Activated T-cell treated with anti-CD3 and anti-CD28 coated beads, Interleukin-2, amount 50 U/mL, for 72 hours (primary cell): ENCODE data around the gene NUP85. TPM values are rescaled to one million over a fixed set of nuclear protein-coding genes. Genes with fewer than 3 reads are reported as not detected.
A peak's percentile ranks its signal among the peaks of the same experiment; 100 is the strongest.
"Not testable (repeated sequence)": the region's sequence is repeated elsewhere in the genome, so short reads cannot be mapped to it uniquely, and the experiment has no call there.

Experiments used
- ATAC-seq, 2 donors: fragments of 150-1000 bp; cut with Tn5 transposase; replicated peaks in 1 of 2; 2 replicates each; pipeline ENCODE4 v1.10.0; 2021; ENCODE audit warnings: moderate library complexity in 2 of 2, mild to moderate bottlenecking in 1 of 2
- DNase-seq, 2 donors: peaks; one replicate each; pipeline ENCODE4 v3.0.0; 2021 to 2022; ENCODE audit warnings: mixed read lengths in 1 of 2
- H3K27ac Mint-ChIP-seq: one replicate; pipeline ENCODE4 v1.8.0; 2022; ENCODE audit warnings: mild to moderate bottlenecking, moderate library complexity, mixed read lengths
- H3K27me3 Mint-ChIP-seq: one replicate; pipeline ENCODE4 v1.8.0; 2022; ENCODE audit warnings: low read depth, mixed read lengths
- H3K36me3 Mint-ChIP-seq, 2 donors: one replicate each; pipeline ENCODE4 v1.8.0; 2022; ENCODE audit warnings: mixed read lengths in 2 of 2, mild to moderate bottlenecking in 1 of 2; ENCODE audit not compliant: insufficient read depth in 2 of 2
- H3K4me1 Mint-ChIP-seq: one replicate; pipeline ENCODE4 v1.8.0; 2022; ENCODE audit warnings: low read depth, mixed read lengths
- H3K4me3 Mint-ChIP-seq, 2 donors: one replicate each; pipeline ENCODE4 v1.8.0; 2022; ENCODE audit warnings: mild to moderate bottlenecking in 2 of 2, mixed read lengths in 2 of 2, moderate library complexity in 2 of 2
- H3K9me3 Mint-ChIP-seq, 2 donors: one replicate each; pipeline ENCODE4 v1.8.0; 2022; ENCODE audit warnings: mixed read lengths in 2 of 2
- total RNA-seq, 2 donors: library from RNA; stranded (reverse); gene quantifications; one replicate each; pipeline ENCODE4 v1.2.3, GENCODE V29; 2022

NUP85 gene, protein sequence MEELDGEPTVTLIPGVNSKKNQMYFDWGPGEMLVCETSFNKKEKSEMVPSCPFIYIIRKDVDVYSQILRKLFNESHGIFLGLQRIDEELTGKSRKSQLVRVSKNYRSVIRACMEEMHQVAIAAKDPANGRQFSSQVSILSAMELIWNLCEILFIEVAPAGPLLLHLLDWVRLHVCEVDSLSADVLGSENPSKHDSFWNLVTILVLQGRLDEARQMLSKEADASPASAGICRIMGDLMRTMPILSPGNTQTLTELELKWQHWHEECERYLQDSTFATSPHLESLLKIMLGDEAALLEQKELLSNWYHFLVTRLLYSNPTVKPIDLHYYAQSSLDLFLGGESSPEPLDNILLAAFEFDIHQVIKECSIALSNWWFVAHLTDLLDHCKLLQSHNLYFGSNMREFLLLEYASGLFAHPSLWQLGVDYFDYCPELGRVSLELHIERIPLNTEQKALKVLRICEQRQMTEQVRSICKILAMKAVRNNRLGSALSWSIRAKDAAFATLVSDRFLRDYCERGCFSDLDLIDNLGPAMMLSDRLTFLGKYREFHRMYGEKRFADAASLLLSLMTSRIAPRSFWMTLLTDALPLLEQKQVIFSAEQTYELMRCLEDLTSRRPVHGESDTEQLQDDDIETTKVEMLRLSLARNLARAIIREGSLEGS
- 100 to 1,000 TPM in 1 of 2 donors, 10 to 100 TPM in 1; 88.3 to 114 TPM for total RNA-seq

DNA sequence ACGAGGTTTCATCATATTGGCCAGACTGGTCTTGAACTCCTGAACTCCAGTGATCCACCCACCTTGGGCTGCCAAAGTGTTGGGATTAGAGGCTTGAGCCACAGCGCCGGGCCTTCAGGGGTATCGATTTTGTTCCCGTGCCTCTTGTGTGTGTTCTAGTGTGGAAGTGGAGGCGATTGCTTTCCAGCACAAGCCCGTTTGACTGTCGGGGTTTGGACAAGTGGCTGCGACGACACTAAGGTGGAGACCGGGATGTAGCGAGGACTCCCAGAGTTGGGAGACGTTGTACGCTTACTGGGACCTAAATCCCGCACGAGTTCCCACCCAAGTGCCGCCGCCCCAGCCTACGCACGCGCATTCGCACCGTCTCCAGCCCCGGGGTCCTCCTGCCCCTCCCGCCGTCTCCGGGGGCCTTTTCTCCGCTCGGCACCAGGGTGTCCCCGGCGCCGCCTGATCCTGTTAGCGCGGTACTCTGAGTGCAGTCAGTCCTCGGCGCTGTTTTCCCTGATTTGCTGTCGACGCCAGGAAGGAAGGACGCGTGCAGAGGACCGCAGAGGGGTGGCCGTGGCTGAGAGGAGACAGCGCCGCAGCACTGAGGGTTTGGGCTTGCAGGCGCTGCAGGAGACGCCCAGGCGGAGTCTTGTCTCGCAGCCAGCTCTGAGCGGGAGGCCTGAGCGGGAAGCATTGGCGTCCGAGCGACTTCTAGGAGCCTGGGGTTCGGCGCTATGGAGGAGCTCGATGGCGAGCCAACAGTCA, at the start of gene NUP85:
TSS of gene NUP85 (plus strand) at position 643 of the 756 bp plus-strand sequence. CDS start at position 726, 83 bp downstream.
- H3K27ac Mint-ChIP-seq: peak within 1 kb of the TSS; percentile 97
- no peaks in the 10 kb centered on the region for H3K27me3 Mint-ChIP-seq
- DNase-seq: peak; percentile 95
- H3K4me3 Mint-ChIP-seq: peak within 1 kb of the TSS; percentile 88 to 92
- H3K36me3 Mint-ChIP-seq: peaks cover 5 to 10% of the 10 kb centered on the region in 2 donors
- peak; percentile 91 for ATAC-seq
- peaks cover 40% of the 10 kb centered on the region for H3K4me1 Mint-ChIP-seq
- no peaks in the 10 kb centered on the region for H3K9me3 Mint-ChIP-seq

DNA sequence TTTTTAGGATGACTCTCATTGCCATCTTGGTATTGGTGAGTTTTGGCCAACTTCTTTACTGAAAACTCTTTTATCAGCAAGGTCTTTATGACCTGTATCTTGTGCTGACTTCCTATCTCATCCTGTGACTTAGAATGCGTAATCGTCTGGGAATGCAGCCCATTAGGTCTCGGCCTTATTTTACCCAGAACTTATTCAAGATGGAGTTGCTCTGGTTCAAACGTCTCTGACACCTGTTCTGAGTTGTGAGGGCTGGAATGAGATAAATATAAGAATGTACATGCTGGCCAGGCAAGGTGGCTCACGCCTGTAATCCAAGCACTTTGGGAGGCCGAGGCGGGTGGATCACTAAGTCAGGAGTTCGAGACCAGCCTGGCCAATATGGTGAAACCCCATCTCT, 47.0 kb upstream of the NUP85 start:
- not testable (repeated sequence) for H3K9me3 Mint-ChIP-seq, H3K4me3 Mint-ChIP-seq, ATAC-seq, H3K27me3 Mint-ChIP-seq, H3K36me3 Mint-ChIP-seq, H3K27ac Mint-ChIP-seq, DNase-seq
- peaks cover 20% of the 10 kb centered on the region for H3K4me1 Mint-ChIP-seq

DNA sequence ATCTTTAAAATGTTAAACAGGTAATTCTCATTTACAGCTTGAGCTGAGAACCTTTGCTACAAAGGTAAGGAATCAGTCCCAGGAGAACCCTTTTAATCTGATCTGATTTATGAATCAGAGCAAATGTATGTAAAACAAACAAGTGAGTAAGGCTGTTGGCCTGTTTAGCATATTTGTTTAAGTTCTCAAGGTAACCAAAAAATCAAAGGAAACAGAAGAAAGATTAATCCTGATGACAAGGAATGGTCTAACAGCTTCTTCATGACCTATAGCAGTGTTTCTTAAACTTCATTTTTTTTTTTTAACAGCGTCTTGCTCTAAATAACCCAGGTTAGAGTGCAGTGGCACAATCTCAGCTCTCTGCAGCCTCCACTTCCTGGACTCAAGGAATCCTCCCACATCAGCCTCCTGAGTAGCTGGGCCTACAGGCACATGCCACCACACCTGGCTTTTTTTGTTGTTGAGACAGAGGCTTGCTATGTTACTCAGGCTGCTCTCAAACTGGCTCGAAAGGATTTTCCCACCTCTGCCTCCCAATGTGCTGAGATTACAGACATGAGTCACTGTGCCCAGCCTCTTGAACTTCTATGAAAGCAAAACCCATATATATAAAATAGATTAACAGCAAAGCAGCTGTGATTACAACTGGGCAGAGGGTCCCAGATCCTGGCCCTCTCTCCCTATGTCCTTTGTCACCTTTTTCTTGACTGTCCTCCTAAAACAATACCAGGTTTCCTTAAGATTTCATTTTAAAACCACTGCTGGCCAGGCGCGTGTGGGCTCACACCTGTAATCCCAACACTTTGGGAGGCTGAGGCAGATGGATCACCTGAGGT, 46.1 kb upstream of the NUP85 start:
- Mint-ChIP-seq H3K4me3 (no peak overlapping the region), H3K9me3 (no peaks in the 10 kb centered on the region), H3K36me3 (no peaks in the 10 kb centered on the region), H3K27me3 (no peaks in the 10 kb centered on the region), H3K27ac (no peak overlapping the region), H3K4me1 (peaks cover 19% of the 10 kb centered on the region)
- DNase-seq (no peak), ATAC-seq (no peak)

DNA sequence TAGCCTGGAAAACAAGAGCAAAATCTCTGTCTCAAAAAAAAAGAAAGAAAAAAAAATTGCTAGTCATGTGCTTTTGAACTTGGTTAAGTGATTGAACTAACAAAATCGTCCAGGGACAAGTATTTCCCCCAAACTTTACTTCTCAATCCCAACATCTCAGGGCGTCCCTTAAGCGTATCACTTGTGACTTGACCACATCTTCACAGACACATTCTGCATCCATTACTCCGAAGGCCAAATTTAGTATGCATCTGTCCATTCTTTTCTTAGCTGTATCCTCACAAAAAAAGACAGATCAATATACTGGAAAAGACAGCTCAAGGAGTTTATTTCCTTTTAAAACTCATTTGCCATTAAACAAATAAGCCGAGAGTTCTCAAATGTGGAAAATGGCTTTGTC, 45.3 kb upstream of the NUP85 start:
- H3K36me3 Mint-ChIP-seq: no peaks in the 10 kb centered on the region
- no peak for DNase-seq
- H3K9me3 Mint-ChIP-seq: no peaks in the 10 kb centered on the region
- H3K27ac Mint-ChIP-seq: no peak overlapping the region
- no peak overlapping the region for H3K4me3 Mint-ChIP-seq
- peaks cover 11% of the 10 kb centered on the region for H3K4me1 Mint-ChIP-seq
- no peak for ATAC-seq
- no peaks in the 10 kb centered on the region for H3K27me3 Mint-ChIP-seq

DNA sequence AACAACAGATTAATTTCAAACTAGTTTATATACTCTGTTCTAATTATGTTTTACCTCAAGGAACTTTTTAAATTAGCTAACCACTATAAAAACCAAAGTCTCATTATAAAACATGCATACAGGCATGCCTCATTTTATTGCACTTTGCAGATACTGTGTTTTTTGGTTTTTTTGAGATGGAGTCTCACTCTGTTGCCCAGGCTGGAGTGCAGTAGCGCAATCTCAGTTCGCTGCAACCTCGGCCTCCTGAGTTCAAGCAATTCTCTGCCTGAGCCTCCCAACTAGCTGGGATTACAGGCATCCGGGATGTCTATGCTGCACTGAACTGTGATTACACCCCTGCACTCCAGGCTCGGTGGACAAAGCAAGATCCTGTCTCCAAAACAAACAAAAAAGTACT, 42.4 kb upstream of the NUP85 start:
- H3K27me3 Mint-ChIP-seq: no peaks in the 10 kb centered on the region
- H3K9me3 Mint-ChIP-seq: no peaks in the 10 kb centered on the region
- no peak overlapping the region for H3K4me3 Mint-ChIP-seq
- peaks cover 2 to 12% of the 10 kb centered on the region in 2 donors for H3K36me3 Mint-ChIP-seq
- H3K4me1 Mint-ChIP-seq: no peaks in the 10 kb centered on the region
- no peak overlapping the region for H3K27ac Mint-ChIP-seq
- DNase-seq: no peak
- no peak for ATAC-seq

DNA sequence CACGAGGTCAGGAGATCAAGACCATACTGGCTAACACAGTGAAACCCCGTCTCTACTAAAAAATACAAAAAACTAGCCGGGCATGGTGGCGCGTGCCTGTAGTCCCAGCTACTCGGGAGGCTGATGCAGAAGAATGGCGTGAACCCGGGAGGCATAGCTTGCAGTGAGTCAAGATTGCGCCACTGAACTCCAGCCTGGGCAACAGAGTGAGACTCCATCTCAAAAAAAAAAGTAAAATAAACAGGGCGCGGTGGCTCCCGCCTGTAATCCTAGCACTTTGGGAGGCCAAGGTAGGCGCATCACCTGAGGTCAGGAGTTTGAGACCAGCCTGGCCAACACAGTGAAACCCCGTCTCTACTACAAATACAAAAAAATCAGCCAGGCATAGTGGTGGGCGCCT, 40.9 kb upstream of the NUP85 start:
- H3K4me1 Mint-ChIP-seq, DNase-seq, ATAC-seq, H3K4me3 Mint-ChIP-seq, H3K9me3 Mint-ChIP-seq, H3K27ac Mint-ChIP-seq, H3K27me3 Mint-ChIP-seq: not testable (repeated sequence)
- H3K36me3 Mint-ChIP-seq: peaks cover 2 to 17% of the 10 kb centered on the region in 2 donors

DNA sequence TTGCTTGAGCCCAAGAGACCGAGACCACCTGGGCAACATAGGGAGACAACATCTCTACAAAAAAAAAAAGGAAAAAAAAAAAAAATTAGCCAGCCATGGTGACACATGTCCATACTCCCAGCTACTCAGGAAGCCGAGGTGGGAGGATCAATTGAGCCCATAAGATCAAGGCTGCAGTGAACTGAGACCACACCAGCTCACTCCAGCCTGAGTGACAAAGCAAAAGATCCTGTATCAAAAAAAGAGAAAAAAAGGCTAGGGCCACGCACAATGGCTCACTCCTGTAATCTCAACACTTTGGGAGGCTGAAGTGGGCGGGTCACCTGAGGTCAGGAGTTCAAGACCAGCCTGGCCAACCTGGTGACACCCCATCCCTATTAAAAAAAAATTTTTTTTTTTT, 36.5 kb upstream of the NUP85 start:
- Mint-ChIP-seq H3K27ac (no peak overlapping the region), H3K36me3 (peaks cover 6 to 26% of the 10 kb centered on the region in 2 donors)

DNA sequence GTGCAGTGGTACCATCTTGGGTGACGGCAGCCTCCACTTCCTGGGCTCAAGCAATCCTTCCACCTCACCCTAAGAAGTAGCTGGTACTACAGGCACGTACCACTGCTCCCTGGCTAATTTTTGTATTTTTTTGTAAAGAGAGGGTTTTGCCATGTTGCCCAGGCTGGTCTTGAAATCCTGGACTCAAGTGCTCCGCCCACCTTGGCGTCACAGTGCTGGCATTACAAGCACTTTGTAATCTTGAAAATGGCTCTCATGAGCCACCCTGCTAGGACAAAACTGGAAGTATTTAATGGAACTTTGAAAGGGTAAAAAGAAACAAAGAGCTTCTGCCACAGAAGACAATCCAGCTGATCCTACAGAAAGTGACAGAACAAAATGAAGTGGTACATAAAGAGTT, 32.0 kb upstream of the NUP85 start:
- Mint-ChIP-seq H3K27me3 (no peaks in the 10 kb centered on the region), H3K36me3 (peaks cover 7 to 26% of the 10 kb centered on the region in 2 donors), H3K9me3 (no peaks in the 10 kb centered on the region), H3K4me1 (peaks cover 25% of the 10 kb centered on the region), H3K4me3 (no peak overlapping the region), H3K27ac (peak overlapping the region; percentile 13)
- ATAC-seq: no peak
- DNase-seq: no peak

More for the DNA sequence above, 36.5 kb upstream of the NUP85 start:
- Mint-ChIP-seq H3K27me3 (no peaks in the 10 kb centered on the region), H3K4me1 (peaks cover 20% of the 10 kb centered on the region), H3K9me3 (no peaks in the 10 kb centered on the region), H3K4me3 (no peak overlapping the region)
- ATAC-seq (no peak), DNase-seq (no peak)

DNA sequence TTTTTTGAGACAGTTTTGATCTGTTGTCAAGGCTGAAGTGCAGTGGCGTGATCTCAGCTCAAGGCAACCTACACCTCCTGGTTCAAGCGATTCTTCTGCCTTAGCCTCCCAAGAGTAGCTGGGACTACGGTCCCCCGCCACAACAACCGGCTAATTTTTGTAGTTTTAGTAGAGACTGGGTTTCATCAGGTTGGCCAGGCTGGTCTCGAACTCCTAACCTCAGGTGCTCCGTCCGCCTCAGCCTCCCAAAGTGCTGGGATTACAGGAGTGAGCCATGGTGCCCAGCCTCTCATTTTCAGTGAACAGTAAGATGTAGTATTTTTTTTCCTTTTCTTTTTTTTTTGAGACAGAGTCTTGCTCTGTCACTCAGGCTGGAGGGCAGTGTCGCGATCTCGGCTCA, 30.5 kb upstream of the NUP85 start:
- DNase-seq (no peak), ATAC-seq (no peak)
- Mint-ChIP-seq H3K36me3 (peaks cover 7 to 28% of the 10 kb centered on the region in 2 donors), H3K27ac (peak overlapping the region; percentile 13), H3K9me3 (no peaks in the 10 kb centered on the region), H3K4me1 (peaks cover 36% of the 10 kb centered on the region), H3K4me3 (no peak overlapping the region), H3K27me3 (no peaks in the 10 kb centered on the region)

DNA sequence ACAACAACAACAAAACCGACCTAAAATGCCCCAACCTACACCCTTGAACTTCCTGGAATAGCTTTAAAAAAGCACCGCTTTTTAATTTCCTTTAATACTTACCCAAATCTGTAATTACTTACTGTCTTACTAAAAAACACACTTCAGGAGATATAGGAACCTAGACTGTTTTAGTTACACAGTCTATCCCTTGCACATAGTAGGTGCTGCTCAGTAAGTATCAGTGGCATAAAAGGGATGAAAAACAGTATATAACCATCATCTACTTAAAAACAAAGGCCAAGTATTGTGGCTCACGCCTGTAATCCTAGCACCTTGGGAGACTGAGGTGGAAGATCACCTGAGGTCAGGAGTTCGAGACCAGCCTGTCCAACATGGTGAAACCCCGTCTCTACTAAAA, 28.9 kb upstream of the NUP85 start:
- DNase-seq (no peak), ATAC-seq (no peak)
- H3K4me1 Mint-ChIP-seq: peaks cover 50% of the 10 kb centered on the region
- H3K36me3 Mint-ChIP-seq: peaks cover 9 to 38% of the 10 kb centered on the region in 2 donors
- no peaks in the 10 kb centered on the region for H3K27me3 Mint-ChIP-seq
- H3K27ac Mint-ChIP-seq: no peak overlapping the region
- no peaks in the 10 kb centered on the region for H3K9me3 Mint-ChIP-seq
- H3K4me3 Mint-ChIP-seq: peak overlapping the region in 1 of 2 donors; percentile 29

DNA sequence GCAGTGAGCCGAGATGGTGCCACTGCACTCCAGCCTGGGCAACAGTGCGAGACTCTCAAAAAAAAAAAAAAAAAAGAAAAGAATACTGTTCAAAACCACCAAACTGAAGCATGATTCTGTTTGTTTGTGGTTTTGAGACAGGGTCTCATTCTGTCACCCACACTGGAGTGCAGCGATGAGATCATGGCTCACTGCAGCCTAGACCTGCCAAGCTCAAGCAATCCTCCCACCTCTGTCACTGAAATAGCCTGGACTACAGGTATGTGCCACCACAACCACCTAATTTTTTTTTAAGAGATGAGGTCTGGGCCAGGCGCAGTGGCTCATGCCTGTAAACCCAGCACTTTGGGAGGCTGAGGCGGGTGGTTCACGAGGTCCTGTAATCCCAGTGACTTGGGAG, 27.0 kb upstream of the NUP85 start:
- ATAC-seq: no peak
- H3K4me3 Mint-ChIP-seq: no peak overlapping the region
- H3K9me3 Mint-ChIP-seq: no peaks in the 10 kb centered on the region
- H3K27ac Mint-ChIP-seq: no peak overlapping the region
- peaks cover 40% of the 10 kb centered on the region for H3K4me1 Mint-ChIP-seq
- peaks cover 10 to 35% of the 10 kb centered on the region in 2 donors for H3K36me3 Mint-ChIP-seq
- DNase-seq: peak in 1 of 2 donors; percentile 31
- no peaks in the 10 kb centered on the region for H3K27me3 Mint-ChIP-seq

DNA sequence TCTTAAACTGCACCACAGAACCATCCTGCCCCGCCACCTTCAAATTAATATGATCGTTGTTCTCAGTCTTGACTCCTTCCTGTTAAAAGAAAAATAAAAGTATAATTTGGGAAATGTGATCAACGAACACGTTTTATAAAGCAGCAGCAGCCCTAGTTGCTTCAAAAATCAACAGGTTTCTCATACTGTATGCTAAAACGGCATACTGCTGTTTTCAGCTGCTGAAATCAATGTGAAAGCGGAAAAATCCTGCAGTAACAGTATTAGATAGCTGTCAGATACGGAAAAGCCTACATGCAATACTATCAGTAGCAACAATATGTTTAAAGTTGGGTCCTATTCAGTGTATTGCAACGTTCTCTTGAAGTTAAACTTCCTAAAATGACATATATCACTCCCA, 24.4 kb upstream of the NUP85 start:
- H3K9me3 Mint-ChIP-seq: no peaks in the 10 kb centered on the region
- peaks cover 47% of the 10 kb centered on the region for H3K4me1 Mint-ChIP-seq
- peak overlapping the region; percentile 90 to 99 for H3K4me3 Mint-ChIP-seq

More for the DNA sequence above, 24.4 kb upstream of the NUP85 start:
- no peak for DNase-seq
- no peak for ATAC-seq
- H3K27me3 Mint-ChIP-seq: no peaks in the 10 kb centered on the region
- peaks cover 7 to 21% of the 10 kb centered on the region in 2 donors for H3K36me3 Mint-ChIP-seq
- H3K27ac Mint-ChIP-seq: peak overlapping the region; percentile 99
